HepG2 (cell line): ENCODE data around the gene FAF2. TPM values are rescaled to one million over a fixed set of nuclear protein-coding genes. Genes with fewer than 3 reads are reported as not detected.

Source experiments
- AKNA ChIP-seq: sonication (generic); formaldehyde crosslinking; IDR thresholded peaks from 2 replicates; pipeline ENCODE4 v1.4.0; 2020; ENCODE audit warnings: missing genetic modification reagents, borderline replicate concordance
- JDP2 ChIP-seq: sonication (generic); formaldehyde crosslinking; IDR thresholded peaks from 2 replicates; pipeline ENCODE4 v1.8.1; 2022; ENCODE audit warnings: missing genetic modification reagents, borderline replicate concordance
- MAZ ChIP-seq, 2 experiments: sonication (generic) in 1 of 2; formaldehyde crosslinking in 1 of 2; IDR thresholded peaks; 2 replicates each; pipeline versions ENCODE4 v1.5.0 to v1.6.1; 2012 to 2020; ENCODE audit warnings: low read depth in 2 of 2, mild to moderate bottlenecking in 2 of 2, borderline replicate concordance in 1 of 2, improper control_type of control experiment in 1 of 2, low read length in 1 of 2, missing genetic modification reagents in 1 of 2, moderate library complexity in 1 of 2
- PRDM15 ChIP-seq: sonication (generic); formaldehyde crosslinking; IDR thresholded peaks from 2 replicates; pipeline ENCODE4 v1.4.0; 2020; ENCODE audit warnings: missing genetic modification reagents
- RCOR2 ChIP-seq: IDR thresholded peaks from 2 replicates; pipeline ENCODE4 v1.6.1; 2016; ENCODE audit warnings: missing biosample characterization, missing genetic modification reagents
- RXRB ChIP-seq: IDR thresholded peaks from 2 replicates; pipeline ENCODE4 v1.6.1; 2016; ENCODE audit warnings: borderline replicate concordance, missing genetic modification reagents, missing compliant biosample characterization
- SMARCE1 ChIP-seq: fragments of 450-650 bp; IDR thresholded peaks from 2 replicates; pipeline ENCODE4 v1.6.1; 2017; ENCODE audit warnings: borderline replicate concordance
- ZBED4 ChIP-seq: sonication (generic); formaldehyde crosslinking; IDR thresholded peaks from 2 replicates; pipeline ENCODE4 v1.4.0; 2020; ENCODE audit warnings: missing genetic modification reagents, borderline replicate concordance
- ZBTB21 ChIP-seq: sonication (generic); formaldehyde crosslinking; IDR thresholded peaks from 2 replicates; pipeline ENCODE4 v1.4.0; 2020; ENCODE audit warnings: missing genetic modification reagents
- ZBTB38 ChIP-seq: sonication (generic); formaldehyde crosslinking; IDR thresholded peaks from 2 replicates; pipeline ENCODE4 v1.5.1; 2020; ENCODE audit warnings: mild to moderate bottlenecking, missing genetic modification reagents
- ZFP62 ChIP-seq: sonication (generic); formaldehyde crosslinking; IDR thresholded peaks from 2 replicates; pipeline ENCODE4 v1.4.0; 2020; ENCODE audit warnings: missing genetic modification reagents
- ZNF260 ChIP-seq: sonication (generic); formaldehyde crosslinking; IDR thresholded peaks from 2 replicates; pipeline ENCODE4 v1.4.0; 2020; ENCODE audit warnings: missing genetic modification reagents, low read depth, mild to moderate bottlenecking, borderline replicate concordance
- ZNF446 ChIP-seq: sonication (generic); formaldehyde crosslinking; IDR thresholded peaks from 2 replicates; pipeline ENCODE4 v1.5.0; 2020; ENCODE audit warnings: mild to moderate bottlenecking, missing genetic modification reagents
- ZNF75D ChIP-seq: sonication (generic); formaldehyde crosslinking; IDR thresholded peaks from 2 replicates; pipeline ENCODE4 v1.8.1; 2023; ENCODE audit warnings: missing genetic modification reagents, mild to moderate bottlenecking, borderline replicate concordance
- ZNF891 ChIP-seq: sonication (generic); formaldehyde crosslinking; IDR thresholded peaks from 2 replicates; pipeline ENCODE4 v1.5.0; 2020; ENCODE audit warnings: mild to moderate bottlenecking, missing genetic modification reagents
- polyA plus RNA-seq, 8 experiments: library from polyadenylated mRNA; depleted of rRNA in 3 of 8; stranded (reverse) in 7 of 8; unstranded in 1 of 8; fragments of >200 nt; fragmentation: Illumina TruSeq in 4 of 8; extraction: Trizol in 4 of 8; gene quantifications; 2 replicates each; pipeline versions ENCODE4 v1.2.1 to v1.2.3, GENCODE V29; 2011 to 2016; ENCODE audit warnings: low read depth in 4 of 8, missing spikeins in 1 of 8, mixed read lengths in 1 of 8; ENCODE audit not compliant: insufficient read depth in 1 of 8
- total RNA-seq, 5 experiments: library from RNA; depleted of rRNA; stranded (reverse); fragments of >200 nt; fragmentation: Illumina TruSeq; extraction: Trizol; gene quantifications; 2 replicates each; pipeline ENCODE4 v1.2.3, GENCODE V29; 2016; ENCODE audit warnings: low read depth in 1 of 5

The FAF2 gene
- total and polyA plus RNA-seq, 2 of the 13 experiments (the other 11 are each of a cell fraction or from before 2014, with no cell fraction given), result 27.8 to 34.3 TPM

GRCh38 chr5:176415952-176416924 is 31.9 kb upstream of the FAF2 start, which contains the start of gene CLTB (continued):
- TF ChIP-seq ZFP62 (CRISPR knock-in tag), result no peak
- TF ChIP-seq AKNA (CRISPR knock-in tag), result no peak
- peak; percentile 59; the same call in 1 of the 2 replicates for TF ChIP-seq MAZ (IDR thresholded peaks at IDR 0.05; ENCODE audit: borderline replicate concordance, low read depth, low read length)
- peak; percentile 99 for TF ChIP-seq MAZ (CRISPR knock-in tag; IDR thresholded peaks at IDR 0.05; ENCODE audit: low read depth)
- no peak for TF ChIP-seq ZBTB21 (CRISPR knock-in tag)
- TF ChIP-seq ZNF75D (CRISPR knock-in tag), result no peak
- TF ChIP-seq SMARCE1, result no peak
- no peak for TF ChIP-seq ZNF260 (CRISPR knock-in tag)
- 0 out of 2 replicates have a peak, but pooled peaks have one; percentile 26 for TF ChIP-seq RXRB (CRISPR knock-in tag)
- peak; percentile 81; the same call in 1 of the 2 replicates for TF ChIP-seq ZNF446 (CRISPR knock-in tag)
- no peak for TF ChIP-seq JDP2 (CRISPR knock-in tag)
- TF ChIP-seq PRDM15, result peak; percentile 71
- TF ChIP-seq ZBED4 (CRISPR knock-in tag), result peak; percentile 21; the same call in 1 of the 2 replicates
- no peak for TF ChIP-seq RCOR2
- 0 out of 2 replicates have a peak, but pooled peaks have one; percentile 60 for TF ChIP-seq ZNF891 (CRISPR knock-in tag)
- TF ChIP-seq ZBTB38 (CRISPR knock-in tag), result peak; percentile 86
